Measurements from ENCODE around the gene LAG3.

Gene LAG3

DNA sequence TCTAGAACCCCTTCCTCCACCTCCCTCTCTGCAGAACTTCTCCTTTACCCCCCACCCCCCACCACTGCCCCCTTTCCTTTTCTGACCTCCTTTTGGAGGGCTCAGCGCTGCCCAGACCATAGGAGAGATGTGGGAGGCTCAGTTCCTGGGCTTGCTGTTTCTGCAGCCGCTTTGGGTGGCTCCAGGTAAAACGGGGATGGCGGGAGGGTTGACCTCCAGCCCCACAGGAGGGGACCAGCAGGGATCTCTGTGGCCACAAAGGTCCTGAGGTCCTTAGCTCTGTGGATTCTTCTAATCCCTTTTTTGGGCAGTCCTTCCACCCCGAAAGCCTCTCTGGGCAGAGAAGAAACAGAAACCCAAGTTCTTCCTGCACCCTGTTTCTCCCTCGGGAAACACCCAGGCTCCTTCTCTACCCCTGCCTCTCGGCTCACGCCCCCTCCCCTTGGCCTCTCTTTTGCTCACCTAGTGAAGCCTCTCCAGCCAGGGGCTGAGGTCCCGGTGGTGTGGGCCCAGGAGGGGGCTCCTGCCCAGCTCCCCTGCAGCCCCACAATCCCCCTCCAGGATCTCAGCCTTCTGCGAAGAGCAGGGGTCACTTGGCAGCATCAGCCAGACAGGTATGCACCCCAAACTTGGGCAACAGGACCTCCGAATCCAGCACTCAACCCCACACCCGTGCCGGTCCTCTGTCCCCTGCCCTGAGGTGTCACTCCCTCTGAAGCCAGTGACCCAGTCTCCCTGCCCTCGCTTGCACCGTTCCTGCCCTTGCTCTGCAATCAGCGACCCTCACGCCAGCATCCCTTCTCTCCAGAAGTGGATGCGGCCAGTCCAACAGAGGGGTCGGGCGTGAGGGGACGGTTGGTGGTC is 638 bp downstream of the LAG3 start:
- DNase-seq (ENCODE audit: low spot score) = no peak

DNA sequence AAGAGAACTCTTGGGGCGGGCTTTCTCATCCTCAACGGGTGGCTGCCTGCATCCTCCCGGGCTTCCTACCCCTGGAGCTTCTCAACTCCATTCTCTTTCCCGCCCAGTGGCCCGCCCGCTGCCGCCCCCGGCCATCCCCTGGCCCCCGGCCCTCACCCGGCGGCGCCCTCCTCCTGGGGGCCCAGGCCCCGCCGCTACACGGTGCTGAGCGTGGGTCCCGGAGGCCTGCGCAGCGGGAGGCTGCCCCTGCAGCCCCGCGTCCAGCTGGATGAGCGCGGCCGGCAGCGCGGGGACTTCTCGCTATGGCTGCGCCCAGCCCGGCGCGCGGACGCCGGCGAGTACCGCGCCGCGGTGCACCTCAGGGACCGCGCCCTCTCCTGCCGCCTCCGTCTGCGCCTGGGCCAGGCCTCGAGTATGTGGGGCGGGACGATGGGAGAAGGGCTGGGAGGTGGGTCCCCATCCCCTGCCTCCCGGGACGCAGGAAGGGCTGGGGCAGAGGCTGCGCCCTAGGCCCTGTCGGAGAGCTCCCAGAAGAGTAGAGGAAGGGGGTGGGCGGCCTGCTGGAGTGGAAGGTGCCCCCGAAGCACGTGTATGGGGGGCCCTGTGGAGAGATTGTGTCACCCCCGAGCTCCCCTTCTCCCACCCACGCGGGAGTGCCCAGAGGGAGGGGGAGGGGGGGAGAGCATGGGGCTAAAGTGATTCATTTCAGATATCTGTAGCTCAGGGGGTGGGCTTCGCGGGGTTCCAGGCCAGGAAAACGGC is 1.5 kb downstream of the LAG3 start:
- no peak for DNase-seq (ENCODE audit: low spot score)

DNA sequence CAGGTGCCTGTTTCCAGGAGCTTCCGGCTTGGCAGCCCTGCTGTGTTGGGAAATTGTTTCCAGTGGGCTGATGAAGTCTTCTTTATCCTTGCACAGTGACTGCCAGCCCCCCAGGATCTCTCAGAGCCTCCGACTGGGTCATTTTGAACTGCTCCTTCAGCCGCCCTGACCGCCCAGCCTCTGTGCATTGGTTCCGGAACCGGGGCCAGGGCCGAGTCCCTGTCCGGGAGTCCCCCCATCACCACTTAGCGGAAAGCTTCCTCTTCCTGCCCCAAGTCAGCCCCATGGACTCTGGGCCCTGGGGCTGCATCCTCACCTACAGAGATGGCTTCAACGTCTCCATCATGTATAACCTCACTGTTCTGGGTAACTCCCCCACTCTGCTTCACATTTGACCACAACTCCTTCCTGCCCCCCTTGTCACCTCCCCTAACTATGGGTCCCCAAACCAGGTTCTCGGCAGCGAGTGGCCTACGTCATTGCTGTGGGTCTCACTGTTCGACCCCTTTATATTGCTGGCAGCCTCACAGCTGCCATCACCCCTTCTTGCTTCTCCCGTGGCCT is 2.3 kb downstream of the LAG3 start:
- peak; percentile 62 for DNase-seq (ENCODE audit: low spot score)

DNA sequence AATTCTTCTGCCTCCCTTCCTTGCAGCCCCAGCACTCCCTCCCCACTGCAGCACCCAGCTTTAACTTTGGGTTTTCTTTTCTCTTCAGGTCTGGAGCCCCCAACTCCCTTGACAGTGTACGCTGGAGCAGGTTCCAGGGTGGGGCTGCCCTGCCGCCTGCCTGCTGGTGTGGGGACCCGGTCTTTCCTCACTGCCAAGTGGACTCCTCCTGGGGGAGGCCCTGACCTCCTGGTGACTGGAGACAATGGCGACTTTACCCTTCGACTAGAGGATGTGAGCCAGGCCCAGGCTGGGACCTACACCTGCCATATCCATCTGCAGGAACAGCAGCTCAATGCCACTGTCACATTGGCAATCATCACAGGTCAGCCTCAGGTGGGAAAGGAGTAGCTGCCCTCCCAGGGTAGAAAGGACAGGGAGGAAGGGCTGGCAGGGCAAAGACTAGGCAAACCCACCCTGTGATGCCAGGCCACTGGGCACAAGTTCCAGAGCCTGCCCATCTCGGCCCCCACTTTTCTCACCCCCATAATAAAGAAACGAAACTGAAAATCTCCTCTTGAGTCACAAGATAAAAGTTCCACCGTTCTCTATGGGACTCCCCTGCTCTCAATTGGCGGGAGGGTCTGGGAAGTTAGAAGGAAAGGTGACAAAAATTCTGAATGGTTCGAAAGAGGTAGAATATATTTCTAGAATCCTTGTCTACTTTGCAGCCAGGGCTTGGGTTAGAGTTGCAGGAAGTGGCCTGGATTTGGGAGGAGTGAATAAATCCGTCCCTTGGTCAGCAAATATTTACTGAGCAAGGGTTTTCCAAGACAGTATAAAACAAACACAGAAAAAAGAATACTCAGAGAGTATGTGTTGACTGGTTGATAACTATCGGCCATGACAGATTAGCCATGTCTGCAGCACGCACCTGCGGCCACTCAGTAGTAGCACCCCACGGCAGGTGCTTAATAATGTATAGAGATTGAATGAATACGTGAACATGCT is 3.2 kb downstream of the LAG3 start:
- DNase-seq (ENCODE audit: low spot score) = no peak

DNA sequence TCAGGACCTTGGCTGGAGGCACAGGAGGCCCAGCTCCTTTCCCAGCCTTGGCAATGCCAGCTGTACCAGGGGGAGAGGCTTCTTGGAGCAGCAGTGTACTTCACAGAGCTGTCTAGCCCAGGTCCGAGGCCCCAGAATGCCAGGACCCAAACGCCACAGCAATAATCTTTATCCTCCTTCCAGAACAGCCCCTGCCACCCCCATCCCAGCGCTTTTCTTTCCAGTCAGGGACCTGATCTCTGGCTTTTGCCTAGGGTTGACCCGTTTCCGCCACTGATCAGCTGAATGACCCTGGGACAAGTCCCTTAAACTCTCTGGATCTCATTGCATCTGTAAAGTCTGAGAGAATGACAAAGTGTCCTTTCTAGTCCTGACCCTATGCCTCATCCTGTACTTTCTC is 5.1 kb downstream of the LAG3 start:
- no peak for DNase-seq (ENCODE audit: low spot score)

DNA sequence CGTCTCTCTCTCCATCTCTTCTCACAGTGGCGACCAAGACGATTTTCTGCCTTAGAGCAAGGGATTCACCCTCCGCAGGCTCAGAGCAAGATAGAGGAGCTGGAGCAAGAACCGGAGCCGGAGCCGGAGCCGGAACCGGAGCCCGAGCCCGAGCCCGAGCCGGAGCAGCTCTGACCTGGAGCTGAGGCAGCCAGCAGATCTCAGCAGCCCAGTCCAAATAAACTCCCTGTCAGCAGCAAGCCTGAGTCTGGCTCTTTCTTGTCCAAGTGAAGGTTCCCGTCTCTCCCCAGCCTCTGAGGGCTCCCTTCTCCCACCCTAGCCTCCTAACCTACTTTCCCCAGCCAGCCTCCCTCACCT is 5.9 kb downstream of the LAG3 start:
- DNase-seq (ENCODE audit: low spot score) = no peak

DNA sequence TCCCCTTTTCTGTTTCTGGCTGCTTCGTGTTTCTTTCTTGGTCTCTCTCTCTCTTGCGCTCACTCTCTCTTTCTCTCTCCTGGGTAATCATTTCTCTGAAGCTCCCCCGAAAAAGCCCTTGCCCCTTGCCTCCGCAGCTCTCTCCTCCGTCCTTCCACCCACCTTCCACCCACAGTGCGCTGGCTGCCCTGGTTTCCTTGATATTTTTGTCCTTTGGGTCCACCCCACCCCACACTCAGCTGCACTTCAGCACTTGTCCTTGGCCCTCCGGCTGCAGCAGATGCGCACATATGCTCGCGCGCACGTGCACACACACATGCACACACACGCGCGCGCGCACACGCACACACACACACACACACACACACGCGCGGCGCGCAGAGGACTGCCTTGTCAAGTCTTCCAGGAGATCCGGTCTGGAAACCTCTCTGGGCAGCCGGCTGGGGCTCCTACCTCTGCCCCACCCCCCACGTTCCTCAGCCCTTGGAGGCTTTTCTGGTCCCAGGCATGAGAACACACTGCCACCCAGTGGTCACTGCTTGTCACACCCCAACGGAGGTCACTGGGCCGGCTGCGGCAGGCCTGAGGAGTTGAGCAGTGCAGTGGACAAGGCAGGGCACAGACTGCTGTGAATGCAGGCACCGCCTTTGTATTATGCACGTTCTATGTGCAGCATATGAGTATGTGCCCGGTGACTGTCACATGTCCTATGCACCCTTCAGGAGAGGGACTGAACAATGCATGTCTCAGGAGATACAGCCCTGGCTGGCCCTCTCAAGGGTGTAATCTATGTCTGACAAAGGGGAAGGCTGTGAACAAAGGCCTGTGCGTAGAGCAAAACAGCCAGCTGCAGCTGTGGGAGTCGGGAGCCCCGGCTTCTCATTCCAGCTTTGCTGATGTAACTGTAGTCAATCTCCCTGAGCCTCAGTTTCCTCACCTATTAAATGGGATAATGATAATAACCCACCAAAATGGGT is 6.5 kb downstream of the LAG3 start:
- DNase-seq (ENCODE audit: low spot score) = peak; percentile 87

DNA sequence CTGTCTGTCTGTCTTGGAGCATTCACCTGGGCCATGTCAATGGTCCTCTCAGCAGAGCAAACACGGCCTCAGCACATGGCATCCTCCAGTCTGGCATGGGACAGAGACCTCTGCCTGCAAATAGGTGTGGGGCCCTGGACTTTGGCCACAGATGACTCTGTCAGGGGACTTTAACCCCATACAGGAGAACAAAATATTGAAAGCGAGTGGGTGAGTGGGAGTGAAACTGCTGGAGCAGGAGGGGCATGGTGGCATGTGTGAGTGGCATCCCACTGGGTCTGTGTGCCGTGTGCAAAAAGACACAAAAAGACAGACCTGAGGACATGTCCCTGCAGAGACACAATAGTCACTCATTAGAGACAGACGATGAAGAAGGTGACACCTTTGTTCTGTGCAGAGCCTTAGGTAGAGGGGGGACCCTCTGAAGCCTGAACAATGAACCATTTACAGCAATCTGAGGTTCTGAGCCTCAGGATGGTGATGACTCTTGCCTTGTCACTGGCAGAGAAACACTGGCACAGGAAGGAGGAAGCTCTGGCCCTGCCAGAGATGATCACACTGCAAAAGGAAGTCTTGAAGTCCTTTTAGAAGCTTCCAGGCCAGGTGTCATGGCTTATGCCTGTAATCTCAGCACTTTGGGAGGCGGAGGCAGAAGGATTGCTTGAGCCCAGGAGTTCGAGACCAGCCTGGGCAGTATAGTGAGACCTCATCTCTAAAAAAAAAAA is 7.5 kb downstream of the LAG3 start:
- DNase-seq (ENCODE audit: low spot score) = no peak

DNA sequence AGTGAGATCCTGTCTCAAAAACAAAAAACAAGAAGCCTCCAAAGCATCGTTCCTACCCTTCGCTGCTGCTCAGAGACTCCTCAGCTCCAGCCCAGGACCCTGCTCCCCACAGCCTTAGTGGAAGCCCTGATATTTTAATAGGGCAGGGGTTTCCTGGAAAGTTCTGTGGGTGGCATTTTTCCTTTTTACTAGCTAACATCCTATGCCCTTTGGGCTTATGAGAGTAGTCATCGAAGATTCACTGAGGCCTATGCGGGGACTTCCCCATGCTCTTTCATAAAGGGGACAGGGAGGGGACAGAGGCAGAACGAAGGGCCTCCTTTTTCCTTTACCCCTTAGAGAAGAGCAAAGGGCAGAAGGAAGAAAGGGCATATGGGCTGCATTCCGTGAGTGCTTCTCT is 8.3 kb downstream of the LAG3 start:
- DNase-seq (ENCODE audit: low spot score) = no peak

DNA sequence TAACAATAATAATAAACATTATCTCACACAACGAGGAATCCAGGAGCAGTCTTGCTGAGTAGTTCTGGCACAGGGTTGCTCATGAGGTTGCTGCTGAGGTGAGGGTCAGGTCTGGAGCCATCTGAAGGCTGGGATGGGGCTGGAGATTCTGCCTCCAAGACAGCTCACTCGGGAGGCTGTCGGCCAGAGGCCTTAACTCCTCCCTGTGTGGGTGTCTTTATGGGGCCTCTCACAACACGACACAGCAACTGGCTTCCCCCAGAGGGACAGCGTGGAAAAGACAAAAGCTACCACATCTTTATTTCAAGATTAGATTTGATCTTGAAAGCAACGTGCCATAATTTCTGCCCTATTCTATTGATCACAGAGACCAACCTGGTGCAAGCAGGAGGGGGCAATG is 9.8 kb downstream of the LAG3 start:
- no peak for DNase-seq (ENCODE audit: low spot score)

DNA sequence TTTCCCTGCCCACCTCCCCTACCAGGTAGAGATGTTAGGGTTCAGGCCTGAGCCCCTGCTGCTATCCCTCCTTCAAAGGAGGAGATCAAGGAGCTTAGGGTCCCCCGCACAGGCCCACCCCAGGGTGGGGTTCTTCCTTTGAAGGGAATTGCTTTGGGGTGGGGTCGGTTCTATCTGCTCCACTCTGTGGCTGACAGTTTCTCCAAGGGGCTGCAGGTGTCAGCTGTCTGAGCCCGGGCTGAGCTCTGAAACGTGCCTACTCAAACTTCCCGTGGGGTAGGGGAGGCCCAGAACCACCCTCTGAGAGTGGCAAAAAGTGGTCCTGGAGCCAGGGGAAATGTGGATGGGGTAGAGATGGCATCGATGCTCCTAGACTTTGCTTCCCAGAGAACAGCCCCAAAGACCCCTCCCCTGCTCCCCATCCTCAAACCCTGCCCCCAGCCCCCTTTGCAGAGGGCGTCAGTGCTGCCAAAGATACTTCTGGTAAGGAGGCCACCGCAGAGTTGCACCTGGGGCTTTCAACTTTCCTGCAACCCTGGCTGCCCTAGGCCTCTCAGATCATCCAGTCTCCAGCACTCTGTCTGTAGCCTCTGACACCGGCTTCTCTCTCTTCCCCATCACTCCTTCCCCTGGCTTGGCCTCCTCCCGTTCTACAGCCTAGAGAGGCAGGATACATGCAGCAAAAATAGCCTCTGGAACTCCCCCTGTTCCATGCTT is 10.7 kb downstream of the LAG3 start:
- DNase-seq (ENCODE audit: low spot score) = no peak

DNA sequence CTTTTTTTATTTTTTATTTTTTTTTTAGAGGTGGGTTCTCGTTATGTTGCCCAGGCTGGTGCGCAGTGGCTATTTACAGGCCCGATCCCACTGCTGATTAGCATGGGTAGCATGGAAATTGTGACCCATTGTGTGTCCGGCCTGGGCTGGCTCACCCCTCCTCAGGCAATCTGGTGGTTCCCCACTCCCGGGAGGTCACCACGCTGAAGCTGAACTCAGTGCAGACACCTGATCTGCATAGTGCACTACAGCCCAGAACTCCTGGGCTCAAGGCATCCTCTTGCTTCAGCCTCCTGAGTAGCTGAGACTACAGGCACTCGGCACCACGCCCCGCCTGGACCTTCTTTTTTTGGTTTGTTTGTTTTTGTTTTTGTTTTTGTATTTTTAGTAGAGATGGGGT is 11.5 kb downstream of the LAG3 start:
- no peak for DNase-seq (ENCODE audit: low spot score)

DNA sequence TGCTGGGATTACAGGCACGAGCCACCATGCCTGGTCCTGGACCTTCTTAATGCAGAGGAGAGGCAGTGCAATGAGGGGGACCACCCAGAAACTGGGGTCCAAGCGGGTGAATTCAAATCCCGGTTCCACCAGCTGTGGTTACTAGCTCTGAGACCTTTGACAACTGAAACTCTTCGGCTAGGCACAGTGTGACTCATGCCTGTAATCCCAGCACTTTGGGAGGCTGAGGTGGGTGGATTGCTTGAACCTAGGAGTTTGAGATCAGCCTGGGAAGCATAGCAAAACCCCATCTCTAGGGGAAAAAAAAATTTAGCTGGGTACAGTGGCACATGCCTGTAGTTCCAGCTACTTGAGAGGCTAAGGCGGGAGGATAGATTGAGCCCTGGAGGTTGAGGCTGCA is 12.0 kb downstream of the LAG3 start:
- no peak for DNase-seq (ENCODE audit: low spot score)

DNA sequence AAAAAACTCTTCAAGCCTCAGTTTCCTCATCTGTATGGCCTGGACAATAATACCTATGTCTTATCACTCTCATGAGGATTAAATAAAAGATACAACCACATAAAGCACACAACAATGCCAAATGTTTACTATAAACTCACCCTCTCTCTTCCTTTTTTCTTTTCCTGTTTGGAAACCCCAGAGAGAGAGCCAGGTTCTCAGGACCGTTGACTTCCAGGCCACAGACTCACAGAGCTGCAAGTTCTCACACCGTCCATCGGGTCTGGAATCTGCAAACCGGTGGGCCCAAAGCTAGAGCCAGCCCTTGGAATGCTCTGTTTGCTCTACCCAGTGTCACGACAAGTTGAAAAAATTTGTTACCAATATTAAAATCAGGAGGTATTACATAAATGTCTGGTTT is 12.4 kb downstream of the LAG3 start:
- no peak for DNase-seq (ENCODE audit: low spot score)

DNA sequence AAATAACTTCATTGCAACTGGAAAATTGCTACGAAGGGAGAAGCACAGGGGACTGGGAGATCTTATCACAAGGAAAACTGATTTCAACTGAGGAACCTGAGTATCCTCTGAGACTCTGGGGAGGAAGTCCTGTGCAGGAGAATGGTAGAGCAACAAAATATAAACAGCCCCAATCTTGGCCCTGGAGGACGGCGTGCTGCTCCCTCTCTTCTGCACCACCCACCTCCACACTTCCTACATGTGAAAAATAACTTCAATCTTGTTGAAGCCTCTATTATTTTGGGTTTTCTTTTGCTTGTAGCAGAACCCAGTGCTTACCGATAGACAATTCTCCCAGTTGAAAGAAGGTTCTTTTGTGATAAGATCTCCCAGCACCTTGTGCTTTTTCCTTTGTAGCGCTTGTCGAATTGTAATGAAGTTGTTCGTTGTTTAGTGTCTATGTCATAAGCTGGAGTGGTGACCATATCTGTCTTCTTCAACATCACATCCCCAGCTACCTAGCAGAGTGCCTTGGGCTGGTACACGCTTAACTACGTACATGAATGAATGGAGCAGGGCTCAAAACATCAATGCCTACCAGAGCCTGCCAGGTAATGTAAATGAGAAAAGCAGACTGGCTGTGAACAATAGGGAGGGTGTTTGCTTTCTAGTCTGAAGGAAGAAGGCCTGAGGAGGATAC is 14.2 kb downstream of the LAG3 start:
- no peak for DNase-seq (ENCODE audit: low spot score)

DNA sequence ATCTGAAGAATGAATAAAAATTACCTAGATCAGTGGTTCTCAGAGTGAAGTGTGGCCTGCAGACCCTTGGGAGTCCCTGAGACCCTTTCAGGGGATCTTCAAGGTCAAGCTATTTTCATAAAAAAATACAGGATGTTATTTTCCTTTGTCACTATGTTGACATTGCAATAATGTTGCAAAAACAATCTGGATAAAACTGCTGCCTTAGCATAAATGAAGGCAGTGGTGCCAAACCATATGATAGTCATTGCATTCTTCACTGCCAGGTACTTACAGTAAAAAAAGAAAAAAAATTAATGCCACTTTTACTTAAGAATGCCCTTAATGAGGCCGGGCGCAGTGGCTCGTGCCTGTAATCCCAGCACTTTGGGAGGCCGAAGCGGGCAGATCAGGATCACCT is 15.0 kb downstream of the LAG3 start:
- no peak for DNase-seq (ENCODE audit: low spot score)

DNA sequence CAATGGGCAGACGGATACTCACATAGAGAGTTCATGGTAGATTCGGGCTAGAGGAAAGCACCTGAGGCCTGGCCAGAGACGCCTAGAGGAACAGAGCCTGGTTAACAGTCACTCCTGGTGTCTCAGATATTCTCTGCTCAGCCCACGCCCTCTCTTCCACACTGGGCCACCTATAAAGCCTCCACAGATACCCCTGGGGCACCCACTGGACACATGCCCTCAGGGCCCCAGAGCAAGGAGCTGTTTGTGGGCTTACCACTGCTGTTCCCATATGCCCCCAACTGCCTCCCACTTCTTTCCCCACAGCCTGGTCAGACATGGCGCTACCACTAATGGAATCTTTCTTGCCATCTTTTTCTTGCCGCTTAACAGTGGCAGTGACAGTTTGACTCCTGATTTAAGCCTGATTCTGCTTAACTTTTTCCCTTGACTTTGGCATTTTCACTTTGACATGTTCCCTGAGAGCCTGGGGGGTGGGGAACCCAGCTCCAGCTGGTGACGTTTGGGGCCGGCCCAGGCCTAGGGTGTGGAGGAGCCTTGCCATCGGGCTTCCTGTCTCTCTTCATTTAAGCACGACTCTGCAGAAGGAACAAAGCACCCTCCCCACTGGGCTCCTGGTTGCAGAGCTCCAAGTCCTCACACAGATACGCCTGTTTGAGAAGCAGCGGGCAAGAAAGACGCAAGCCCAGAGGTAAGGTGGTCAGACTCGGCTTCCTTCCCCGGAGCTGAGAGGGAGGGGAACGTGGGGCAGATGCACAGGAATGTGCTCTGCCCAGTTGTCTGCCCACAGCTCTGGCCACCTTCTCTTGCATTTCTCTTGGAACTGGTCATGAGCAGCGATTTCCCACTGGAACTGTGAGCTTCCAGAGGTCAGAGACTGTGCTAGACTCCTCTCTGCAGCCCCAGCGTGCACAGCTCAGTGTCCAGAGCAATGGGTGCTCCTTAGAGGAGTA is 16.9 kb downstream of the LAG3 start, which contains the start of gene CD4:
CD4 (plus strand) TSS at position 557 of the 953 bp plus-strand sequence. CDS start 10,611 bp downstream, outside the sequence.
- DNase-seq (ENCODE audit: low spot score) = peak; percentile 69

Data from CD4-positive, alpha-beta T cell treated with Interleukin-15 for 4 hours (primary cell).